Measurements from ENCODE around the gene PCBP3. TPM values are rescaled to one million over a fixed set of nuclear protein-coding genes. Genes with fewer than 3 reads are reported as not detected.

PCBP3 gene
- total RNA-seq, 4 donors from 2014 or later: 0.77 to 8.6 (median 3.2) TPM; not detected in 1

GRCh38 chr21:45781741-45782140 lies 138.2 kb downstream of the PCBP3 start:
- peaks cover 0 to 13% of the 10 kb centered on the region in 2 donors for H3K9me3 ChIP-seq
- DNase-seq: no peak
- no peaks in the 10 kb centered on the region for H3K4me1 ChIP-seq
- no peaks in the 10 kb centered on the region for H3K36me3 ChIP-seq
- no peaks in the 10 kb centered on the region for H3K27me3 ChIP-seq
- TF ChIP-seq, protein P1, sequence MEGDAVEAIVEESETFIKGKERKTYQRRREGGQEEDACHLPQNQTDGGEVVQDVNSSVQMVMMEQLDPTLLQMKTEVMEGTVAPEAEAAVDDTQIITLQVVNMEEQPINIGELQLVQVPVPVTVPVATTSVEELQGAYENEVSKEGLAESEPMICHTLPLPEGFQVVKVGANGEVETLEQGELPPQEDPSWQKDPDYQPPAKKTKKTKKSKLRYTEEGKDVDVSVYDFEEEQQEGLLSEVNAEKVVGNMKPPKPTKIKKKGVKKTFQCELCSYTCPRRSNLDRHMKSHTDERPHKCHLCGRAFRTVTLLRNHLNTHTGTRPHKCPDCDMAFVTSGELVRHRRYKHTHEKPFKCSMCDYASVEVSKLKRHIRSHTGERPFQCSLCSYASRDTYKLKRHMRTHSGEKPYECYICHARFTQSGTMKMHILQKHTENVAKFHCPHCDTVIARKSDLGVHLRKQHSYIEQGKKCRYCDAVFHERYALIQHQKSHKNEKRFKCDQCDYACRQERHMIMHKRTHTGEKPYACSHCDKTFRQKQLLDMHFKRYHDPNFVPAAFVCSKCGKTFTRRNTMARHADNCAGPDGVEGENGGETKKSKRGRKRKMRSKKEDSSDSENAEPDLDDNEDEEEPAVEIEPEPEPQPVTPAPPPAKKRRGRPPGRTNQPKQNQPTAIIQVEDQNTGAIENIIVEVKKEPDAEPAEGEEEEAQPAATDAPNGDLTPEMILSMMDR (IDR thresholded peaks at IDR 0.05): no peak
- no peak for TF ChIP-seq POLR2A (IDR thresholded peaks at IDR 0.05)
- H3K27ac ChIP-seq: no peak overlapping the region
- intact Hi-C loops (cut with DNase I; ENCODE audit: low total_unique reads): no loop called here
- no peak overlapping the region for H3K4me3 ChIP-seq

GRCh38 chr21:45786660-45787059 lies 143.1 kb downstream of the PCBP3 start:
- TF ChIP-seq POLR2A (IDR thresholded peaks at IDR 0.05): no peak
- TF ChIP-seq, protein P1 (IDR thresholded peaks at IDR 0.05): no peak
- Histone ChIP-seq H3K27ac (no peak overlapping the region), H3K4me1 (no peaks in the 10 kb centered on the region), H3K27me3 (no peaks in the 10 kb centered on the region), H3K9me3 (no peaks in the 10 kb centered on the region), H3K4me3 (no peak overlapping the region), H3K36me3 (no peaks in the 10 kb centered on the region)
- DNase-seq: no peak
- intact Hi-C loops (cut with DNase I; ENCODE audit: low total_unique reads): no loop called here

DNA sequence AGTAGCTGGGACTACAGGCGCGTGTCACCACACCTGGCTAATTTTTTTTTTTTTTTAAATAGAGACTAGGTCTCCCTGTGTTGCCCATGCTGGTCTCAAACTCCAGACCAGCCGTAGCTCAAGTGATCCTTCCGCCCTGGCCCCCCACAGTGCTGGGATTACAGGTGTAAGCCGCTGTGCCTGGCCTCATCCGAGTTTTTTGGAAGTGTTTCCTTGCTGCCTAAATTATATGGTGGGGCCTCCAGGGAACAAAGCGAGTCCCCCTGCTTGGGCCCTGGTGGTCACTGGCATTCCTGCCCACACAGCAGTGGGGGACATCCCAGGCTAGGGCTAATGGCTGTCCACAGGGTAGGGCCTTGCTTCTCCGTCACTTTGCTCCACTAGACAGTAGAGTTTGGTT lies 143.8 kb downstream of the PCBP3 start:
- TF ChIP-seq, protein P1 (IDR thresholded peaks at IDR 0.05): no peak
- TF ChIP-seq POLR2A (IDR thresholded peaks at IDR 0.05): no peak
- Histone ChIP-seq H3K36me3 (no peaks in the 10 kb centered on the region), H3K4me3 (no peak overlapping the region), H3K4me1 (no peaks in the 10 kb centered on the region), H3K9me3 (no peaks in the 10 kb centered on the region), H3K27me3 (no peaks in the 10 kb centered on the region), H3K27ac (no peak overlapping the region)
- no peak for DNase-seq
- intact Hi-C loops (cut with DNase I; ENCODE audit: low total_unique reads): no loop called here

DNA sequence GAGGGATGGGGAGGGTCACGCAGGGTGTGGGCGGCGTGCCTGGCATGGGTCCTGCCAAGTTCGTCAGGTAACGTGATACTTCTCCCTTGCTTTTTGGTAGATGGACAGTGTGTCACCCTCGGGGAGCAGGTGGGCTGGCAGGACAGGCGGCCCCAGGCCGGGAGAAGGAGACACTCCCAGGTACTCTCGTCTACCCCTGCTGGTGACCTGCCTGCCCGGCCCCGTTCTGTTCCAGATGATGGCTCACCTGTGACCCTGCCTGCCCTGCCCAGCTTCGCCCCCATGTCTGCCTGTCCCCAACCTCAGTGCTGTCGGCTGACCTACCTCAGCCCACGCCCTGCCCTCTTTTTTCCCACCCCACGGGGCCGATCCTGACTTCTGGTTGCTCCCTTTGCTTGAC lies 144.7 kb downstream of the PCBP3 start:
- intact Hi-C loops (cut with DNase I; ENCODE audit: low total_unique reads): no loop called here
- TF ChIP-seq POLR2A (IDR thresholded peaks at IDR 0.05): no peak
- TF ChIP-seq, protein P1 (IDR thresholded peaks at IDR 0.05): no peak
- Histone ChIP-seq H3K4me1 (no peaks in the 10 kb centered on the region), H3K4me3 (no peak overlapping the region), H3K27me3 (no peaks in the 10 kb centered on the region), H3K36me3 (no peaks in the 10 kb centered on the region), H3K27ac (no peak overlapping the region), H3K9me3 (no peaks in the 10 kb centered on the region)
- no peak for DNase-seq

DNA sequence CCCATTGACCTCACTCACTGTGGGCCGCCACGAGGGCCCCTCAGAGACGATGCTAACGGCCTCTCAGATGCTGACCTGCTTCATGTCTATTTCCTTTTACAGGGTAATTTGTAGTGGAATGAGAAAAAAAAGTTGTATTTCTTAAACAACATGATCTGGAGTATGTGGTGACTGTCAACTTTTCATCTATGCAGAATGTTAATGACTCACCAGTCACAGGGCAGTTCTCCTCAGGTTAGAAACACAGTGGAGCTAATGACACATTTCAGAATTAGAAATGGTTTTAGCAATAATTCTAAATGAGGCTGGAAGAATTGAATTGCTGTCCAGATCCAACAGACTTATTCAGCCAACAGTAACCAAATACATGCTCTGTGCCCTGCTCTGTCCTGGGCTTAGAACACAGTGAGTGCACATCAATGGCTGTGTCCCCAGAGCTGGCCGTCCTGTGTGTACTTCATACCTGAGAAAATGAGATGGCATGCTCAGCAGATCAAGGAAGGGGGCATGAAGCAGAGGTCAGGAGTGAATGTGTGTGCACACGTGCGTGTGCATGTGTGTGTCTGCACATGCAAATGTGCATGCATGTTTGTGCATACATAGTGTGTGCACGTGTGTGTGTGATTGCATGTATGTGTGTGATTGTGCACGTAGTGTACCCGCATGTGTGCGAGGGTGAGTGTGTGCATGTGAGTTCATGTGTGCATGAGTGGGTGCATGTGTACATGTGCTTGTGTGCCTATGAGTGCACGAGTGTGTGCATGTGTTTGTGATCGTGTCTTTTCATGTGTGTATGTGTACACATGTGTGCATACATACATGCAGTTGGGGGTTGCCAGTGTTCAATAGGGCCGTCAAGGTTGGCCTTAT lies 145.3 kb downstream of the PCBP3 start:
- Histone ChIP-seq H3K27ac (no peak overlapping the region), H3K4me3 (no peak overlapping the region), H3K4me1 (no peaks in the 10 kb centered on the region), H3K27me3 (no peaks in the 10 kb centered on the region), H3K36me3 (no peaks in the 10 kb centered on the region), H3K9me3 (no peaks in the 10 kb centered on the region)
- DNase-seq: no peak
- TF ChIP-seq, protein P1 (IDR thresholded peaks at IDR 0.05): no peak
- no peak for TF ChIP-seq POLR2A (IDR thresholded peaks at IDR 0.05)
- intact Hi-C loops (cut with DNase I; ENCODE audit: low total_unique reads): no loop called here
